Measurements from ENCODE around the gene RPS16. TPM values are rescaled to one million over a fixed set of nuclear protein-coding genes. Genes with fewer than 3 reads are reported as not detected.

Gene RPS16
- total and polyA plus RNA-seq, 9 of the 15 experiments (the other 6 are each of a cell fraction or from before 2014, with no cell fraction given) = 82.6 to 3,671 (median 2,204) TPM

GRCh38 chr19:39386557-39386956 is 49.2 kb downstream of the RPS16 start:
- Histone ChIP-seq H3K4me2 (ENCODE audit: insufficient read depth, low read length) (no peak overlapping the region), H2AFZ (ENCODE audit: low read depth, low read length) (no peak overlapping the region), H3K9me1 (ENCODE audit: control insufficient read depth, insufficient read depth, low read length) (no peaks in the 10 kb centered on the region), H3K27ac (ENCODE audit: extremely low read depth, low read depth, low read length) (no peak overlapping the region), H3K79me2 (ENCODE audit: control insufficient read depth, insufficient read depth, low read length) (peaks cover 19% of the 10 kb centered on the region), H3K9ac (ENCODE audit: insufficient read depth in 1 of 2, low read depth in 2 of 2, low read length in 2 of 2) (no peak overlapping the region), H3K36me3 (ENCODE audit: control insufficient read depth, insufficient read depth, low read length) (peaks cover 83% of the 10 kb centered on the region), H3K27me3 (ENCODE audit: control insufficient read depth in 2 of 2, insufficient read depth in 2 of 2, low read length in 2 of 2) (no peaks in the 10 kb centered on the region), H3K4me1 (replicated peaks in 1 of 2; ENCODE audit: control insufficient read depth in 2 of 2, insufficient read depth in 2 of 2, low read length in 2 of 2) (peaks cover 15 to 19% of the 10 kb centered on the region in 2 experiments), H4K20me1 (replicated peaks; ENCODE audit: control insufficient read depth, insufficient read depth, low read length) (peaks cover 22% of the 10 kb centered on the region), H3K4me3 (no peak overlapping the region), H3K9me3 (replicated peaks; ENCODE audit: control insufficient read depth, insufficient read depth, low read depth, low read length) (no peaks in the 10 kb centered on the region)
- no TSS peak for BruUV-seq (replicated peaks)
- TF ChIP-seq RBFOX2 (IDR thresholded peaks at IDR 0.05; ENCODE audit: low read depth, low read length) = 0 out of 2 replicates have a peak, but pooled peaks have one; percentile 29
- TF ChIP-seq UBTF (IDR thresholded peaks at IDR 0.05; ENCODE audit: borderline replicate concordance in 1 of 2, low read depth in 2 of 2, low read length in 2 of 2) = no peak
- no peak for TF ChIP-seq ETS2 (tag; IDR thresholded peaks at IDR 0.05; ENCODE audit: borderline replicate concordance, poor library complexity, severe bottlenecking)
- TF ChIP-seq KLF1 (tag; IDR thresholded peaks at IDR 0.05) = no peak
- 0 out of 2 replicates have a peak, but pooled peaks have one; percentile 18 for TF ChIP-seq POLR2A (conservative IDR thresholded peaks at IDR 0.05)
- no peak for TF ChIP-seq HEY1 (CRISPR knock-in tag; IDR thresholded peaks at IDR 0.05; ENCODE audit: borderline replicate concordance)
- ChIA-PET POLR2A (no interaction called here), CTCF (ENCODE audit: low intra/inter-chr PET ratio) (no interaction called here)
- WGBS (ENCODE audit: insufficient coverage, low coverage, missing lambda C conversion rate) = 85% methylated on average over 6 of the region's 7 CpGs
- no peak for ATAC-seq
- no peak for FAIRE-seq
- in situ Hi-C loops (cut with MboI) (no loop called here), intact Hi-C loops (cut with micrococcal nuclease) (no loop called here)
- DNase-seq (ENCODE audit: extremely low read depth in 1 of 4, low spot score in 3 of 4) = no peak

Measured in K562 (cell line).